Hepatocyte (in vitro differentiated cells): ENCODE measurements around the gene TMEM51.

Source experiments
- CTCF ChIP-seq: fragments of 200-600 bp; sonication (generic); IDR thresholded peaks from 2 replicates; pipeline ENCODE4 v1.5.1; 2016; ENCODE audit warnings: antibody characterized with exemption, mild to moderate bottlenecking; ENCODE audit not compliant: poor library complexity
- EZH2 ChIP-seq: fragments of 200-600 bp; sonication (generic); IDR thresholded peaks from 2 replicates; pipeline ENCODE4 v1.6.1; 2016; ENCODE audit warnings: antibody characterized with exemption, mild to moderate bottlenecking, borderline replicate concordance

GRCh38 chr1:15231714-15232201 lies 78.2 kb downstream of the TMEM51 start:
- no peak for TF ChIP-seq CTCF
- no peak for TF ChIP-seq EZH2
